GM21825 (cell line): ENCODE measurements around the gene IZUMO2.

Experiments used
- ATAC-seq: cut with Tn5 transposase; IDR thresholded peaks from one replicate; pipeline ENCODE4 v1.9.1; 2021; ENCODE audit warnings: mild to moderate bottlenecking, moderate library complexity; ENCODE audit not compliant: unreplicated experiment

The IZUMO2 gene

GRCh38 chr19:50162988-50163387 lies at the start of gene IZUMO2:
IZUMO2 (minus strand) TSS chr19:50163281; CDS start chr19:50163194, 87 bp downstream.
- ATAC-seq, result no peak

- ATAC-seq, result no peak
These were observed 47.3 kb upstream of the IZUMO2 start for GRCh38 chr19:50210425-50210824.

GRCh38 chr19:50209131-50209530 lies 46.0 kb upstream of the IZUMO2 start:
- no peak for ATAC-seq

- no peak for ATAC-seq
These were observed 44.6 kb upstream of the IZUMO2 start for GRCh38 chr19:50207730-50208129.

GRCh38 chr19:50206191-50206590 lies 43.1 kb upstream of the IZUMO2 start:
- no peak for ATAC-seq

- no peak for ATAC-seq
These were observed 42.6 kb upstream of the IZUMO2 start for GRCh38 chr19:50205681-50206138.

- no peak for ATAC-seq
These were observed 42.0 kb upstream of the IZUMO2 start for GRCh38 chr19:50204811-50205675.

GRCh38 chr19:50204081-50204428 lies 41.0 kb upstream of the IZUMO2 start:
- no peak for ATAC-seq

GRCh38 chr19:50203281-50204080 lies 40.4 kb upstream of the IZUMO2 start, which contains the start of gene MYH14:
MYH14 (plus strand) TSS chr19:50203622; CDS start chr19:50210366, 6,744 bp downstream.
- no peak for ATAC-seq

GRCh38 chr19:50202962-50203280 lies 39.8 kb upstream of the IZUMO2 start:
- ATAC-seq, result no peak

- no peak for ATAC-seq
These were observed 39.3 kb upstream of the IZUMO2 start for GRCh38 chr19:50202386-50202785.

GRCh38 chr19:50199259-50199555 lies 36.1 kb upstream of the IZUMO2 start:
- ATAC-seq, result no peak

GRCh38 chr19:50198431-50199258 lies 35.6 kb upstream of the IZUMO2 start:
- no peak for ATAC-seq

GRCh38 chr19:50197348-50197747 lies 34.3 kb upstream of the IZUMO2 start:
- ATAC-seq, result no peak

- ATAC-seq, result no peak
These were observed 33.3 kb upstream of the IZUMO2 start for GRCh38 chr19:50196322-50196932.

GRCh38 chr19:50195224-50195623 lies 32.1 kb upstream of the IZUMO2 start:
- ATAC-seq, result no peak

- no peak for ATAC-seq
These were observed 29.6 kb upstream of the IZUMO2 start for GRCh38 chr19:50192463-50193211.

GRCh38 chr19:50191216-50191615 lies 28.1 kb upstream of the IZUMO2 start:
- no peak for ATAC-seq

GRCh38 chr19:50190439-50190891 lies 27.4 kb upstream of the IZUMO2 start:
- ATAC-seq, result no peak

GRCh38 chr19:50189331-50189730 lies 26.2 kb upstream of the IZUMO2 start:
- ATAC-seq, result no peak
